ENCODE results near the gene ZBTB7C.

Gene ZBTB7C

GRCh38 chr18:48068916-48069445 lies 340.2 kb downstream of the ZBTB7C start:
- no peak for DNase-seq (ENCODE audit: low read depth)
- TF ChIP-seq CTCF (conservative IDR thresholded peaks at IDR 0.05; ENCODE audit: low read depth, low read length): no peak
- H3K4me3 ChIP-seq (ENCODE audit: low read length): no peak overlapping the region

- no peak overlapping the region for H3K4me3 ChIP-seq (ENCODE audit: low read length)
- no peak for TF ChIP-seq CTCF (conservative IDR thresholded peaks at IDR 0.05; ENCODE audit: low read depth, low read length)
Observed at GRCh38 chr18:48066225-48066652, 342.9 kb downstream of the ZBTB7C start.

DNA sequence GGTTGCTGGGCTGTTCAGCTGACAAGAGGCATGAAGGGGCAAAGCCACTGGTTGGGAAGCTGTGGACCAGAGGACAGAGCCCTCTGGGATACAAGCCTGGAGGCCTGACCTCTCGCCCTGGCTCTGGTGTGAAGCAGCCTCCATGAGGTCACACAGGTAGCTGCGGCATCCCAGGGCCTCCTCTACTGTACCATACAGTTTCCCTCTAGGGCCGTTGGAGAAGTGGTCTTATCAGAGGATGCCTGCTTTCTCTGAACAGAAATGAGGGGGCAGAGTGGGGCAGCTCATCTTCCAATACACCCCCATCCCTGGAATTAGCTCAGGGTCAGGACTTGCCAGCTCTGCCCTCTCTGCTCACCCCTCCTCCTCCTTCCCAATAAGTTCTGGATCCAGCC lies 343.6 kb downstream of the ZBTB7C start:
- no peak for TF ChIP-seq CTCF (conservative IDR thresholded peaks at IDR 0.05; ENCODE audit: low read depth, low read length)
- no peak overlapping the region for H3K4me3 ChIP-seq (ENCODE audit: low read length)
- no peak for DNase-seq (ENCODE audit: low read depth)

More at GRCh38 chr18:48066225-48066652, 342.9 kb downstream of the ZBTB7C start:
- DNase-seq (ENCODE audit: low read depth): no peak

GRCh38 chr18:48064978-48065600 lies 344.1 kb downstream of the ZBTB7C start:
- no peak for TF ChIP-seq CTCF (conservative IDR thresholded peaks at IDR 0.05; ENCODE audit: low read depth, low read length)
- no peak for DNase-seq (ENCODE audit: low read depth)
- no peak overlapping the region for H3K4me3 ChIP-seq (ENCODE audit: low read length)

DNA sequence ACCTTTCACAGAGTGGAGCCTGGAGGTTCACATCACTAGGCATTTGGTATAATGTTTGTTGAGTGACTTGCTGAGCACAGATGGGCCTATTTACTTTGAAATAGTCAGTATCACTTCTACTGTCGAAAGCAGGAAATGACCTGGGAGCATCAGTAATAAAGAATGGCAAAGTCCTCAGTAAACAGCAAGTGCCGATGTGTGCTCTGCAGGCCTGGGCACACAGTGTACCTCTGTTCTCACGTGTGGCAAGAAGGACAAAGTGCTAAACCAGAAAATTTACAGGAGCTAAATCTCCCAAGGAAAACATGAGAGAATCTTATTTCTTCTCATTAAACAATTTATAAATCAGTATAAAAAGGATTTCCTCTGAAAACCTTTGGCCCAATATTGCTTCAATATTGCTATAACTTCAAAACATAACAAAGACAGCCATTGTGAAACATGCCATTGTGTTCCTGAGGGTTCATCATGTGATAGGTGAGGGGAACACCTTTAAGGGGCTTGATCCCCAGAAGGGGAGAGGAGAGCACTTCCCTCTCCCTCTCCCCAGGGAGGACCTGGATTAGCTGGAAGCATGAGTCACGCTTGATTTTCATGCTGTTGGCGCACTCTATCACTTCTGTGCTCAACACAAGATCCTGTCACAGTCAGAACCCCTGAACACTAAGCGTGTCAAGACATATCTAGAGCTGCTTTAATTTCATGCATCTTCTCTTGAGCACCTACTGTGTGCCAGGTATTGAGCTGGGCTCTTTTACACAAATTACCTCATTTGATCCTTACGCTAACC lies 347.2 kb downstream of the ZBTB7C start:
- H3K4me3 ChIP-seq (ENCODE audit: low read length): no peak overlapping the region
- no peak for DNase-seq (ENCODE audit: low read depth)
- no peak for TF ChIP-seq CTCF (conservative IDR thresholded peaks at IDR 0.05; ENCODE audit: low read depth, low read length)

- no peak overlapping the region for H3K4me3 ChIP-seq (ENCODE audit: low read length)
- no peak for DNase-seq (ENCODE audit: low read depth)
- TF ChIP-seq CTCF (conservative IDR thresholded peaks at IDR 0.05; ENCODE audit: low read depth, low read length): no peak
Observed at GRCh38 chr18:48060970-48061369, 348.2 kb downstream of the ZBTB7C start.
